ENCODE data around the gene ZNF213.

- TF ChIP-seq BACH2 (CRISPR knock-in tag; IDR thresholded peaks at IDR 0.05; ENCODE audit: borderline replicate concordance) (no peak), TCF4 (CRISPR knock-in tag; IDR thresholded peaks at IDR 0.05; ENCODE audit: borderline replicate concordance) (no peak), CREB5 (CRISPR knock-in tag; IDR thresholded peaks at IDR 0.05; ENCODE audit: low read depth) (no peak), GLIS3 (CRISPR knock-in tag; IDR thresholded peaks at IDR 0.05) (no peak), ZNF565 (CRISPR knock-in tag; conservative IDR thresholded peaks at IDR 0.05; ENCODE audit: low read depth) (no peak), RARB (CRISPR knock-in tag; IDR thresholded peaks at IDR 0.05) (no peak), TOX (CRISPR knock-in tag; IDR thresholded peaks at IDR 0.05; ENCODE audit: borderline replicate concordance) (no peak), PATZ1 (CRISPR knock-in tag; IDR thresholded peaks at IDR 0.05; ENCODE audit: borderline replicate concordance) (no peak), ARNTL (CRISPR knock-in tag; IDR thresholded peaks at IDR 0.05; ENCODE audit: borderline replicate concordance, low read depth) (no peak), ZFP3 (CRISPR knock-in tag; IDR thresholded peaks at IDR 0.05) (no peak), ZNF8 (CRISPR knock-in tag; IDR thresholded peaks at IDR 0.05) (no peak), OSR1 (CRISPR knock-in tag; IDR thresholded peaks at IDR 0.05) (no peak)
Observed at GRCh38 chr16:3145660-3146059, 10.8 kb downstream of the ZNF213 start.
